ENCODE results near the gene ABCD1. TPM values are rescaled to one million over a fixed set of nuclear protein-coding genes. Genes with fewer than 3 reads are reported as not detected.
"Not testable (repeated sequence)": the region's sequence is repeated elsewhere in the genome, so short reads cannot be mapped to it uniquely, and the experiment has no call there.

The ABCD1 gene
- total and polyA plus RNA-seq, 2 experiments from 2014 or later = 10.5 to 14.2 TPM

GRCh38 chrX:153728095-153728494 lies 3.4 kb downstream of the ABCD1 start:
- 93% methylated on average over 6 of the region's 6 CpGs for WGBS (ENCODE audit: low lambda C conversion rate, missing lambda C conversion rate)
- no peaks in the 10 kb centered on the region for H3K9me3 ChIP-seq (ENCODE audit: low read depth)
- no peaks in the 10 kb centered on the region for H3K27me3 ChIP-seq
- no peak overlapping the region for H3K27ac ChIP-seq
- DNase-seq (ENCODE audit: low spot score) = no peak
- peaks cover 21% of the 10 kb centered on the region for H3K4me1 ChIP-seq (ENCODE audit: insufficient read depth)
- peaks cover 3% of the 10 kb centered on the region for H4K20me1 ChIP-seq (ENCODE audit: insufficient read depth, poor library complexity, severe bottlenecking)
- no peak overlapping the region for H2AFZ ChIP-seq
- TF ChIP-seq EZH2 (IDR thresholded peaks at IDR 0.05; ENCODE audit: borderline replicate concordance) (no peak), EZH2phosphoT487 (IDR thresholded peaks at IDR 0.05; ENCODE audit: low read depth, severe bottlenecking, unreplicated experiment) (no peak), CTCF (IDR thresholded peaks at IDR 0.05; ENCODE audit: poor library complexity) (no peak)
- no peak overlapping the region for H3K4me3 ChIP-seq
- no peak overlapping the region for H3K4me2 ChIP-seq
- peaks cover 2% of the 10 kb centered on the region for H3K79me2 ChIP-seq
- no peaks in the 10 kb centered on the region for H3K9me2 ChIP-seq (replicated peaks; ENCODE audit: insufficient read depth)
- no peaks in the 10 kb centered on the region for H3K36me3 ChIP-seq (replicated peaks; ENCODE audit: insufficient read depth, low read depth)

GRCh38 chrX:153728951-153729631 lies 4.4 kb downstream of the ABCD1 start:
- Histone ChIP-seq H3K9me2 (replicated peaks; ENCODE audit: insufficient read depth) (no peaks in the 10 kb centered on the region), H3K27ac (no peak overlapping the region), H3K79me2 (peaks cover 2% of the 10 kb centered on the region), H3K4me1 (ENCODE audit: insufficient read depth) (peaks cover 21% of the 10 kb centered on the region), H3K27me3 (no peaks in the 10 kb centered on the region), H2AFZ (no peak overlapping the region), H3K4me3 (no peak overlapping the region), H3K36me3 (replicated peaks; ENCODE audit: insufficient read depth, low read depth) (no peaks in the 10 kb centered on the region), H3K4me2 (no peak overlapping the region), H3K9me3 (ENCODE audit: low read depth) (no peaks in the 10 kb centered on the region), H4K20me1 (ENCODE audit: insufficient read depth, poor library complexity, severe bottlenecking) (no peaks in the 10 kb centered on the region)
- no peak for DNase-seq (ENCODE audit: low spot score)
- no peak for TF ChIP-seq CTCF (IDR thresholded peaks at IDR 0.05; ENCODE audit: poor library complexity)
- no peak for TF ChIP-seq EZH2phosphoT487 (IDR thresholded peaks at IDR 0.05; ENCODE audit: low read depth, severe bottlenecking, unreplicated experiment)
- no peak for TF ChIP-seq EZH2 (IDR thresholded peaks at IDR 0.05; ENCODE audit: borderline replicate concordance)
- 94% methylated on average over 23 of the region's 23 CpGs for WGBS (ENCODE audit: low lambda C conversion rate, missing lambda C conversion rate)

GRCh38 chrX:153730115-153730514 lies 5.5 kb downstream of the ABCD1 start:
- H3K4me1 ChIP-seq (ENCODE audit: insufficient read depth) = peaks cover 17% of the 10 kb centered on the region
- not testable (repeated sequence) for H3K27ac ChIP-seq; H3K4me2 ChIP-seq; DNase-seq (ENCODE audit: low spot score); H3K4me3 ChIP-seq; H3K9me2 ChIP-seq (replicated peaks; ENCODE audit: insufficient read depth); H4K20me1 ChIP-seq (ENCODE audit: insufficient read depth, poor library complexity, severe bottlenecking); H3K36me3 ChIP-seq (replicated peaks; ENCODE audit: insufficient read depth, low read depth); H3K9me3 ChIP-seq (ENCODE audit: low read depth); H2AFZ ChIP-seq; H3K79me2 ChIP-seq; H3K27me3 ChIP-seq
- 91% methylated on average over 23 of the region's 23 CpGs for WGBS (ENCODE audit: low lambda C conversion rate, missing lambda C conversion rate)

- Histone ChIP-seq H4K20me1 (ENCODE audit: insufficient read depth, poor library complexity, severe bottlenecking) (no peaks in the 10 kb centered on the region), H3K4me3 (no peak overlapping the region), H3K9me3 (ENCODE audit: low read depth) (no peaks in the 10 kb centered on the region), H3K4me2 (no peak overlapping the region), H3K4me1 (ENCODE audit: insufficient read depth) (peaks cover 13% of the 10 kb centered on the region), H3K27ac (no peak overlapping the region), H2AFZ (no peak overlapping the region), H3K9me2 (replicated peaks; ENCODE audit: insufficient read depth) (no peaks in the 10 kb centered on the region), H3K36me3 (replicated peaks; ENCODE audit: insufficient read depth, low read depth) (no peaks in the 10 kb centered on the region), H3K27me3 (no peaks in the 10 kb centered on the region), H3K79me2 (no peaks in the 10 kb centered on the region)
- no peak for TF ChIP-seq EZH2 (IDR thresholded peaks at IDR 0.05; ENCODE audit: borderline replicate concordance)
- TF ChIP-seq EZH2phosphoT487 (IDR thresholded peaks at IDR 0.05; ENCODE audit: low read depth, severe bottlenecking, unreplicated experiment) = no peak
- TF ChIP-seq CTCF (IDR thresholded peaks at IDR 0.05; ENCODE audit: poor library complexity) = no peak
- 84% methylated on average over 6 of the region's 6 CpGs for WGBS (ENCODE audit: low lambda C conversion rate, missing lambda C conversion rate)
- no peak for DNase-seq (ENCODE audit: low spot score)
Measured at GRCh38 chrX:153731117-153731844, 6.6 kb downstream of the ABCD1 start.

Data from hepatocyte (in vitro differentiated cells).